GM19351 (cell line): ENCODE results near the gene MRPL54.

Experiments
- ATAC-seq: cut with Tn5 transposase; IDR thresholded peaks from one replicate; pipeline ENCODE4 v1.9.1; 2021; ENCODE audit warnings: mild to moderate bottlenecking, moderate library complexity; ENCODE audit not compliant: unreplicated experiment

MRPL54 gene

DNA sequence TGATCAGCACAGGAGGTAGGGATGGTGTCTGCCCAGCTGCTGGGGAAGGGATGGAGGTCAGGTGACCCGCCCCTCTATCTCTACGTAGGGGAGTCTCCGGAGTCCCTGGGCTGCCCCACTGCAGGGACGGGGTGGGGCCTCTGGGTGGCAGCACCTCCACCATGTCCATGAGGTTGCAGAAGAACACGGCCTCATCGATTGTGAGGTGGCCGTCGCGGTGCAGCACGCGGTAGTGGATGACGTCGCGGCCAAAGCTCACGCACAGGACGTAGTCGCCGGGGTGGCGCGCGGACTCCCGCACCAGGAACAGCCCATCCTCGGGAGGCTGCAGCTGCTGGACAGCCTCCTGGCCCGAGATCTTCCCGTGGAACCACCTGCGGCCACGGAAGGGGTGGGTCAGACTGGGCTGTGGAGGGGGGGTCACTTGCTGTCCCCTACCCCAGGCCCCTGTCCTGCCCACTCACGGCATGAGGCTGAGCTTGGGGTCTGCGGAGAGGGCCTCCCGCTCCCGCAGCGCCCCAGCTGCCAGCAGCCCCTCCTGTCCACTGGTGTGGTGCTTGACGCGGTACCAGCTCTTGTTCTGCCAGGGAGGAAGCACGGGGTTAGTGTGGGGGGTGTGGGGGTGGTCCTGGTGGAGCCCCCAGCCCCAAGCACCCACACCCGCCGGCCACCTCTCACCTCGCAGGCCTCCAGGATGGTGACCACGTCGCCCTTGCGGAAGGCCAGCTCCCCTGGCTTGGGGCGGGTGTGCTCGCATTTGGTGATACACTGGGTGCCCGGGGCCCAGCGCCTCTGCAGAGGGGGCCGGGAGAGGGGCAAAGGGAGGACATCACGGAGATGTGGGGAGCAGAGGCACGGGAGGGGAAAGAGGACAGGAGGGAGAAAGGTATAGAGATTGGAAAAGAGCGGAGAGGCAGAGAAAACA, 21.4 kb downstream of the MRPL54 start:
- ATAC-seq: no peak

DNA sequence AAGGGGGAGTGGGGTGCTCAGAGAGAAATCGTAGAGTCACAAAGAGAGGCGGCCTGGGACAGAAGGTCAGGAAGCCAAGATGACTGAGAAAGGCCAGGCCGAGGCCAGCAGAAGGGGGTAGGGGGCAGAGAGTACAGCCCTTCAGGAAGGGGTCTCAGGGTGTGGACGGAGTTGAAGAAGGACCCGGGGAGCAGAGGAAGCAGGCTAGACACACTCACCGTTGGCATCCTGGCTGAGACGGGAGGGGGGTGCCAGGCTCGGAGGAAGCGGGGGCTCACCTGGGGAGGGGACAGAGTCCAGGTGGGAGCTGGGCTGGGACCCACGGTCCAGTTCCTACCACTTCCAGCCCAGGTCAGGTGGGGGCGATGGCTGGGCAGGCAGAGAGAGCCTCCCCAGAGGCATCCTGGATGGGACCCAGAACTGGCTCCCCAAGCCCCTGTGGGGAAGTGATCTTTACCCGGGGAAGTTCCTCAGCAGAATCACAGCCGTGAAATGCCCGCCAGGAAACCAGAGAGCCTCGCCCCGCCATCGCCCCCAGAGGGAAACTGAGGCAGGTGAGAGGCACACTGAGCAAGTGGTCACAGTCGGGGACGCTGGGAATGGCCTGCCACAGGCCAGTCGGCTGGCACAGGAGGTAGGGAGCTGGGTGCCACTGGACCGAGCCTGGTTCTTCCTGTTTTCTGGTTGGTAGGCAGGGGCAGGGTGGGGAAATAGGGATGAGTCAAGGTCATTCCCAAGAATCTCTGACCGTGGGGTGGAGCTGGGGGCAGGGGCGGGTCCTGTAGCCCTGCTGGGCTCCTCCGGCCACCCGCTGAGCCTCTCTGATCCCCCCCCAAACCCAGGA, 22.3 kb downstream of the MRPL54 start:
- no peak for ATAC-seq

- ATAC-seq: no peak
Observed at GRCh38 chr19:3785451-3785937, 23.0 kb downstream of the MRPL54 start.

- ATAC-seq: no peak
Observed at GRCh38 chr19:3785938-3786824, 23.7 kb downstream of the MRPL54 start, which contains the start of gene MATK. MATK (minus strand) TSS chr19:3786381; CDS start chr19:3785135, 1,246 bp downstream.

- no peak for ATAC-seq
Observed at GRCh38 chr19:3788996-3789778, 26.7 kb downstream of the MRPL54 start.

DNA sequence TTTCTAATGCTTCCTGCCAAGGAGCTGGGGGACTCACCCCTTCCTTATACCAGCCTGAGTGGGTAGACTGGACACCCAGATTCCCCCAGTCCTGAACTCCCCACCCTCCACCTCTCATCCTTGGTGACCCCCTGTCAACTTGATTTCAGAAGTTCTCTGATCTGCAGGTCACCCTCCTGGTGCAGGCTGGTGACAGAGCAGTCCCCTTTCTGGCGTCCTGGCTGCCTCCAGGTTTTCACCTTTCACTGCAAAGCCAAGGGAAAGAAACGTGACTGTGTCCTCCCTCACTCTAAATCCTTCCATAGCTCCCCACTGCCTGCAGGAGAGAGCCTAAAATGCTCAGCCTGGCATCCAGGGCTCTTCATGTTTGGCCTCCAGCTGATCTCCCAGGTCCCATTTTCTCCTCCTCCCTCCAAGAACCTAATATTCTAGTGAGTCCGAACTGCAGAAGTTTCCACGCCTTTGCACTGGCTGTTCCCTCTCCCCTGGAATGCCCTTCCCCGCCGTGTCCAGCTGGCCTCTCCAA, 27.8 kb downstream of the MRPL54 start:
- no peak for ATAC-seq

DNA sequence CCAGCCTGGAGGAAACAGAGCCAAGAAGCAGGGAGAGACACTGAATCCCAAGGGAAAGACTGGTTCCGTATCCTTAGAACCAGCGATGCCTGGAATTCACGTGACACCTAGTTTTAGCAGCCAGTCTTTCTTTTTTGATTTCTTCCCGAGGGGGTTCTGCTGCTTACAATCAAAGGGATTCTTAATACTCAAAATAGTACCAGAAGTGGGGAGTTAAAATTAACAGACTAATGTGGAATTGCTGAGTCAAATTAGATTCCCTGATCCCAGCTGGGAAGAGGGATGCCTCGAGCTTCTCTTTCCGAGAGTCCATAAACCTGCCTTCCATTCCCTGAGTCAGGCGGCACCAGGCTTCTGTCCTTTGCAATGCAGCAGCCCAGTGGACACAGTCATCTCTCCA, 28.5 kb downstream of the MRPL54 start:
- no peak for ATAC-seq

GRCh38 chr19:3792114-3792513, 29.6 kb downstream of the MRPL54 start:
- ATAC-seq: no peak

DNA sequence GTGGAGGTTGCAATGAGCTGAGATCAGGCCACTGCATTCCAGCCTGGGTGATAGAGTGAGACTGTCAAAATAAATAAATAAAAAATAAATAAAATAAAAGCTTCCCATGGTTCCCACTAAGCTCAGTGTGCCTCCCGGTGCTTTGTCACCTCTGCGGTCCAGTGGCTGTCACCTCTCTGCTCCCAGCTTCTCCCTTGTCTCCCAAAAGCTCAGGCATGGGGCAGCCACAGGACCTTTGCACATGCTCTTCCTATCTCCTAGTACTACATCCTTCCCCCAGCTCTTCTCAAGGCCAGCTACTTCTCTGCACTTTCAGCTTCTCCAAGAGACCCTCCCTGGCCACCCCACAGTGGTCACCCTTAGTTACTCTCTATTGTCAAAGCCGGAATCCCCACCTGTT, 31.3 kb downstream of the MRPL54 start:
- no peak for ATAC-seq

GRCh38 chr19:3796358-3796757, 33.9 kb downstream of the MRPL54 start:
- ATAC-seq: no peak

GRCh38 chr19:3798137-3798536, 35.7 kb downstream of the MRPL54 start:
- no peak for ATAC-seq

- no peak for ATAC-seq
Observed at GRCh38 chr19:3800996-3801395, 38.5 kb downstream of the MRPL54 start.

DNA sequence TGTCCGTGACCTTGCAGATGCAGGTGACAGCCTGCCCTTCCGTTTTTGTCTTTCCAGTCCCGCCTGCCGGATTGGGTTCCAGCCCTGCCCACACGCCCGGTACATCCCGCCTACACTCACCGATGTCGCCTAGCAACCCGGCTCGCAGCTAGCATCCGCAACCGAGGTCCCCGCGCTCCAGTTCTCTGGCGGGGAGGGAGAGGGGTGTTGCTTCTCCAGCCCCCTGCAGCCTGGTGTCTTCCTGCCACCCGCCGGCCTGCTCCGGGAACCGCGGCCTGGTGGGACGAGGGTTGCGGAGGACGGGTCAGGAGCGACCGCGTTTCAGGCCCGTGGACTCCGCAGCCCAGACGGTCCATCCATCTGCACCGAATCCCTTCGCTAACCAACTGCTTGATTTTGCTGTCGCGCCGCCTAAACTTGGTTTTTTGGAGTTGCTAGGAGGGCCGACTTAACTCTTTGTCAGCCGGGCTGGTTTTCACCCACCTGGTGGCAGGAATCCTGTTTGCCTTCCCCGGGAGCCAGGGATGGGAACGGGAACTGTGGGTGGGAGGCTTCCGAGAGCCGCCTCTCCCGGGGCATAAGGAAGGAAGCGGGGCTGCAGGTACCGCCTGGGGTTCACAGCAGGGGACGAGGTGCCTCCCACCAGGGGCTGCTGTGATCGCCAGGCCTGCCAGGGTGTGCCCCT, 39.1 kb downstream of the MRPL54 start:
- no peak for ATAC-seq

- ATAC-seq: no peak
Observed at GRCh38 chr19:3803114-3803888, 40.8 kb downstream of the MRPL54 start.

DNA sequence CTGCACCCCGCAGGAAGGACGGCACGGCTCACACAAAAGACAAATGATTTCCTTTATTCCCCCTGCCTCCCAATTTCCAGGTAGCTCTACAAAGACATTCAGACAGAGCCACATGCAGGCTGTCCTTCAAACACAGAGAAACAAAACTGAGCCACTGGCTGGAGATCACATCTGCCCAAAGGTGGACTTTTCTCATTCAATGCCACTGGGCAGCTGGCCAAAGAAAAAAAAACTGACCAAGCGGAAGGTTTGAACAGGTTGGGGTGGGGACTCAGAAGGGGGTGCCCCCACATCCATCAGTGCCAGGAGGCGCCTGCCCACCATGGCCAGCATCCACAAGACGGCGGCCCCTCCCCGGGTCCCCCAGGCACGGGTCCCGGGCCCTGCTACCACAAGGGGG, 41.5 kb downstream of the MRPL54 start:
- ATAC-seq: no peak

- ATAC-seq: no peak
Observed at GRCh38 chr19:3804429-3804828, 41.9 kb downstream of the MRPL54 start.

GRCh38 chr19:3805859-3806258, 43.4 kb downstream of the MRPL54 start:
- ATAC-seq: no peak

- no peak for ATAC-seq
Observed at GRCh38 chr19:3807131-3807480, 44.6 kb downstream of the MRPL54 start.
